SKM-1 treated with dmso at 0.1 percent for 144 hours (cell line): ENCODE measurements around the gene KRTAP20-4.

Experiments
- DNase-seq: peaks from one replicate; lab custom pipeline; 2025; ENCODE audit not compliant: unreplicated experiment; lab: John Stamatoyannopoulos, UW

The KRTAP20-4 gene

DNA sequence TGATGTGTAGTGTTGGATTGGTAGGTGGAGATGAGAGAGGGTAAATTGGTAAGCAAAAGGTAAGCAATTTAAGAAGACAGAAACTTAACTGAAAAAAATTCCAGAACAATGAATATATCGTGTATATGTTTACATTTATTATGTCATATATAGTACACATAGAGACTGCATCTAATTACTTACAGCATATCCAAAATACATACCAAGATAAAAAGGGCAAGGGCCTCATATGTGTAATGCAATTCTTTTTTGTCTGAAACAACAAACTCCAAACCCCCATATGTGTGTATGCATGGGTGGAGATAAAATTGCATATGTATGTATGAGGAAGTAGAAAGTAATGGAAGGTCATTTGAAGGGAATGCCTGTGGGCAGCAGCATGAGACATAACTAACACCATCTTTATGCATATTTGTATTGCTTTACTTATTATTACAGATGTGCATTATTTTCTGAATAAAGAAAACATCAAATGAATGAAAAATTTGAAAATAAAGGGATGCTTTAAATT is 26.5 kb downstream of the KRTAP20-4 start:
- DNase-seq: no peak

DNA sequence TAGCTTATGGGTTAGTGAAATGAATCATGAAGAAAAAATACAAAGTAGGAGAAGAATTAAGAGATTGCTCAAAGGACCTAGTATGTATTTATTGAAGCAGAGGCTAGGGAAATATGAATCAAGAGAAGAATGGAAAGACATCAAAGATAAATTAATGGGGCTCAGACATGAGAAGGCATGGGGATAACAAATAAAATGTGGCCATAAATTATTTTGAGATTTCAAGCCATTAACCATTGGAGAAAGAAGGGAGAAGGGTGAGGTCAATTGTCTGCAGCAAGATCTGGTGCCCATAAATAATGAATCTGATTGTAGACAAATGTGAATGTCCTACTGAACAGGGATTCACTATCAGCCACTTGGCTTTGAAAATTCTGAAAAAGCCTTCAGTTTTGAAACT is 32.5 kb downstream of the KRTAP20-4 start:
- DNase-seq: no peak

- no peak for DNase-seq
Observed at GRCh38 chr21:30668776-30669175, 48.3 kb downstream of the KRTAP20-4 start.
